ENCODE measurements around the gene SUPT3H. TPM values are rescaled to one million over a fixed set of nuclear protein-coding genes. Genes with fewer than 3 reads are reported as not detected.
"Not testable (repeated sequence)": the region's sequence is repeated elsewhere in the genome, so short reads cannot be mapped to it uniquely, and the experiment has no call there.

Gene SUPT3H
- total and polyA plus RNA-seq, 7 donors: 1.7 to 4.3 (median 2.8) TPM

DNA sequence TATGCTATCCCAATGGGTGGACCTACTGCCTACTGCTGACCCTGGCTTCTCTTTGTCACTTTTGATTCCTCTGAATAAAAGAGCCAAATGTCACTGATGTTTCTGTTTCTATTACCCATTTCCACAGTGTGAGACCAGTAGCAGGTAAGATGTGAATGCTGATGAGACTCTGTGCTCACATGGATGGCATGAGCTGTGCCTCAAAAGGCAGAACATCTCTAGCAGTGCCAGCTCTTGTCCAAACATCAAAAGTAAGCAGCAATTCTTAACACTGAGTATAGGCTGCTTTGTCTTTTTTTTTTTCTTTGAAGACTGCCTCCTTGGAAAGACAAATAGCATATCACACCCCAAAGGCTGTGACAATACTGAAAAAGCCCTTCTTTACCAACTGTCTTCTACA is 508.8 kb downstream of the SUPT3H start:
- intact Hi-C loops (cut with DNase I): no loop called here
- H3K4me1 ChIP-seq: no peaks in the 10 kb centered on the region
- no peaks in the 10 kb centered on the region for H3K36me3 ChIP-seq (ENCODE audit: insufficient read depth in 1 of 2, low read depth in 1 of 2)
- no peak overlapping the region for H3K27ac ChIP-seq
- ATAC-seq (no peak), DNase-seq (no peak)
- H3K27me3 ChIP-seq (ENCODE audit: insufficient read depth in 3 of 3, low read length in 2 of 3): no peaks in the 10 kb centered on the region
- TF ChIP-seq, protein P1, sequence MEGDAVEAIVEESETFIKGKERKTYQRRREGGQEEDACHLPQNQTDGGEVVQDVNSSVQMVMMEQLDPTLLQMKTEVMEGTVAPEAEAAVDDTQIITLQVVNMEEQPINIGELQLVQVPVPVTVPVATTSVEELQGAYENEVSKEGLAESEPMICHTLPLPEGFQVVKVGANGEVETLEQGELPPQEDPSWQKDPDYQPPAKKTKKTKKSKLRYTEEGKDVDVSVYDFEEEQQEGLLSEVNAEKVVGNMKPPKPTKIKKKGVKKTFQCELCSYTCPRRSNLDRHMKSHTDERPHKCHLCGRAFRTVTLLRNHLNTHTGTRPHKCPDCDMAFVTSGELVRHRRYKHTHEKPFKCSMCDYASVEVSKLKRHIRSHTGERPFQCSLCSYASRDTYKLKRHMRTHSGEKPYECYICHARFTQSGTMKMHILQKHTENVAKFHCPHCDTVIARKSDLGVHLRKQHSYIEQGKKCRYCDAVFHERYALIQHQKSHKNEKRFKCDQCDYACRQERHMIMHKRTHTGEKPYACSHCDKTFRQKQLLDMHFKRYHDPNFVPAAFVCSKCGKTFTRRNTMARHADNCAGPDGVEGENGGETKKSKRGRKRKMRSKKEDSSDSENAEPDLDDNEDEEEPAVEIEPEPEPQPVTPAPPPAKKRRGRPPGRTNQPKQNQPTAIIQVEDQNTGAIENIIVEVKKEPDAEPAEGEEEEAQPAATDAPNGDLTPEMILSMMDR (IDR thresholded peaks at IDR 0.05): no peak
- H3K4me3 ChIP-seq: no peak overlapping the region
- no peaks in the 10 kb centered on the region for H3K9me3 ChIP-seq

DNA sequence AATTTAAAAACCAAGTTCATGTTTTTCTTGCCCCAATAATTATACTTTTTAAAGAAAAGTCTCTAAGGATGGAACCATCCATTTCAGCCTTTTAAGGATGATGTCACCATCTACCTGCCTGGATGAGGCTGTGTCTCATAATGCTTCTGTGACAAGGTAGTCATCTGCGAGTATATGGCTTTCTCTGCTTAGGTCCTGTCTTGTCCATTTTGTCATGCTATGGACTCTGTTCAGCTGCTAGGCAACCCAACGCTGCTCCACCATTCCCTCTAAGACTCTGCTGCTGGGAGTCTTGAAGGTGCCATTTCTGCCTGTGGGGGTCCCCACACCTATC is 509.4 kb downstream of the SUPT3H start:
- H3K27me3 ChIP-seq (ENCODE audit: insufficient read depth in 3 of 3, low read length in 2 of 3): no peaks in the 10 kb centered on the region
- no peak overlapping the region for H3K4me3 ChIP-seq
- DNase-seq (no peak), ATAC-seq (no peak)
- WGBS, 3 donors: 81 to 94% (median 92%) methylated on average over 2 of the region's 2 CpGs
- H3K9me3 ChIP-seq: no peaks in the 10 kb centered on the region
- no peak overlapping the region for H3K27ac ChIP-seq
- H3K36me3 ChIP-seq (ENCODE audit: insufficient read depth in 1 of 2, low read depth in 1 of 2): no peaks in the 10 kb centered on the region
- TF ChIP-seq, protein P1 (IDR thresholded peaks at IDR 0.05): no peak
- intact Hi-C loops (cut with DNase I): no loop called here
- no peaks in the 10 kb centered on the region for H3K4me1 ChIP-seq

DNA sequence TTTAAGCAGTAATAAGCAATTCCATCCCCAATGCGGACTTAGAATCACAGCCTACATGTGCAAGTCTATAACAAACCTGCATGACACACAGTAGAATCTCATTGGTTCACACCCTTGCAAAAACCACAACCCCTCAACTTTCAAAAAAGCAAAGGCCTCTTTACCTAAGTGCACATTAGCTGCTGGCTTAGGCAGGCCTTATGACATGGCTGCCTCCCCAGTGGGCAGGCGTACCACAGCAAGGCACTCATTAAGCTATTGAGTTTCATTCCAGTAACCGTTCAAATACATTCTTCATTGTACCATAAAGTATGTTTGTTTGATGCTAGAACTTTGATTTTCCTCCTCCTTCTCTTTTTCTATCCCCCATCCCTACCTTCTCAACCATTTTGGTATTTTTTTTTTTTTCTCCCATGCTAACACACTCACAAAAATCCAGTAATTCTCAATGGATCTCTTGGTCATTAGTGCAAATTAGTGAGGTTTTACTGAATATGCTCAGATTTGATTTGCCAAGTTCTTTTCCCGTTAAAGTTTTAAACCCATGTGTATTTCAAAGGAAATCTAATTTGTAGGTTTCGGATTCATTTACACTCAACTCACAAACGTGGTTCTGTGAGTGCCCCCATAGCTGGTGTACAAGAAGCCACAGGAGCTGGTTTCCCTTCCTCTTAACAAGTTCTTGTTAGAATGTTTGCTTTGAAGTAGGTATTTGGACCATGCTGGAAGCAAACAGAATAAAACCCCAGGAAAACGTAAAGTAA is 510.0 kb downstream of the SUPT3H start:
- ATAC-seq: no peak
- Histone ChIP-seq H3K9me3 (no peaks in the 10 kb centered on the region), H3K4me3 (no peak overlapping the region), H3K27ac (no peak overlapping the region), H3K4me1 (no peaks in the 10 kb centered on the region), H3K36me3 (ENCODE audit: insufficient read depth in 1 of 2, low read depth in 1 of 2) (no peaks in the 10 kb centered on the region), H3K27me3 (ENCODE audit: insufficient read depth in 3 of 3, low read length in 2 of 3) (no peaks in the 10 kb centered on the region)
- TF ChIP-seq, protein P1 (IDR thresholded peaks at IDR 0.05): no peak
- intact Hi-C loops (cut with DNase I): no loop called here
- DNase-seq: no peak
- WGBS, 3 donors: 82 to 87% (median 86%) methylated on average over 7 of the region's 7 CpGs

DNA sequence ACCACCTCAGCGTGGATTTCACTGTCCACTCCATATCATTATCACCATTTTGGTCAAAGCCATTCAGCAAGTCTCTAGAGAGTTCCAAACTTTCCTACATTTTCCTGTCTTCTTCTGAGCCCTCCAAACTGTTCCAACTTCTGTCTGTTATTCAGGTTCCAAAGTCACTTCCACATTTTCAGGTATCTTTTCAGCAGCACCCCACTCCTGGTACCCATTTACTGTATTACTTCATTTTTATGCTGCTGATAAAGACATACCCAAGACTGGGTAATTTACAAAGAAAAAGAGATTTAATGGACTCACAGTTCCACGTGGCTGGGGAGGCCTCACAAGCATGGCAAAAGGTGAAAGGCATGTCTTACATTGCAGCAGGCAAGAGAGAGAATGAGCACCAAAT is 512.5 kb downstream of the SUPT3H start:
- H3K36me3 ChIP-seq (ENCODE audit: insufficient read depth in 1 of 2, low read depth in 1 of 2); H3K27me3 ChIP-seq (ENCODE audit: insufficient read depth in 3 of 3, low read length in 2 of 3); H3K4me1 ChIP-seq; intact Hi-C loops (cut with DNase I); H3K9me3 ChIP-seq; H3K27ac ChIP-seq; DNase-seq; H3K4me3 ChIP-seq; ATAC-seq: not testable (repeated sequence)
- 83 to 87% (median 86%) methylated on average over 2 of the region's 2 CpGs for WGBS, 3 donors

DNA sequence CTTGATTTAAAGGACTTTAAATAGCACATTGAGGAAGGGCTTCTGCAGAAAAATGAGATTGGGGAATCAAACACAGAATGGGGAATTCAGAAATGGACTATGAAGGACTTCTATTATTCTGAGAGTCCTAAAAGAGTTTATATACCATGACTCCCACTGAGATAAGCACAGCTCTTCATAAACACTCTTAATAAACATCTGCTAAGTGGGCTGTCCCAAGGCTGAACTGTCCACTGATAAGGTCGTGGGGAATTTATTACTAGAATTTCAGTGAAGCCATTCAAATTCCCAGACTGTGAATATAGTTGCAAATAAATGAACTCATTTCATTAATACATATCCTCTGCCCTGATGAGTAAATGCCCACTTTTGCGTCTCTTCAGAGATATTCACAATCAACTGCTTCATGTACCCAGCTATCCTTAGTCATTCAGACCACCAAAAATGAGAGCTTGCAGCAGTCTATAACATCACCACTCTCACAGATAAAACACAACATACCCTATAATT is 517.8 kb downstream of the SUPT3H start:
- 65 to 84% (median 73%) methylated on average over 2 of the region's 2 CpGs for WGBS, 3 donors
- intact Hi-C loops (cut with DNase I): no loop called here

More for the DNA sequence above, 517.8 kb downstream of the SUPT3H start:
- no peaks in the 10 kb centered on the region for H3K4me1 ChIP-seq
- no peak overlapping the region for H3K4me3 ChIP-seq
- ATAC-seq (no peak), DNase-seq (no peak)
- no peaks in the 10 kb centered on the region for H3K9me3 ChIP-seq
- TF ChIP-seq, protein P1 (IDR thresholded peaks at IDR 0.05): no peak
- H3K27me3 ChIP-seq (ENCODE audit: insufficient read depth in 3 of 3, low read length in 2 of 3): no peaks in the 10 kb centered on the region
- H3K27ac ChIP-seq: no peak overlapping the region
- H3K36me3 ChIP-seq (ENCODE audit: insufficient read depth in 1 of 2, low read depth in 1 of 2): no peaks in the 10 kb centered on the region

Data from psoas muscle (tissue), 8 donors.